A549 treated with GW870086 at 1 μM for 4 hours (cell line): ENCODE measurements around the gene ALOX15B. TPM values are rescaled to one million over a fixed set of nuclear protein-coding genes. Genes with fewer than 3 reads are reported as not detected.

Experiments used
- total RNA-seq: library from RNA; stranded (reverse); fragments of 200-300 nt; extraction: Qiagen RNA extraction; gene quantifications from 5 replicates; pipeline ENCODE4 v1.2.3, GENCODE V29; 2022; ENCODE audit warnings: low read depth

ALOX15B gene, protein sequence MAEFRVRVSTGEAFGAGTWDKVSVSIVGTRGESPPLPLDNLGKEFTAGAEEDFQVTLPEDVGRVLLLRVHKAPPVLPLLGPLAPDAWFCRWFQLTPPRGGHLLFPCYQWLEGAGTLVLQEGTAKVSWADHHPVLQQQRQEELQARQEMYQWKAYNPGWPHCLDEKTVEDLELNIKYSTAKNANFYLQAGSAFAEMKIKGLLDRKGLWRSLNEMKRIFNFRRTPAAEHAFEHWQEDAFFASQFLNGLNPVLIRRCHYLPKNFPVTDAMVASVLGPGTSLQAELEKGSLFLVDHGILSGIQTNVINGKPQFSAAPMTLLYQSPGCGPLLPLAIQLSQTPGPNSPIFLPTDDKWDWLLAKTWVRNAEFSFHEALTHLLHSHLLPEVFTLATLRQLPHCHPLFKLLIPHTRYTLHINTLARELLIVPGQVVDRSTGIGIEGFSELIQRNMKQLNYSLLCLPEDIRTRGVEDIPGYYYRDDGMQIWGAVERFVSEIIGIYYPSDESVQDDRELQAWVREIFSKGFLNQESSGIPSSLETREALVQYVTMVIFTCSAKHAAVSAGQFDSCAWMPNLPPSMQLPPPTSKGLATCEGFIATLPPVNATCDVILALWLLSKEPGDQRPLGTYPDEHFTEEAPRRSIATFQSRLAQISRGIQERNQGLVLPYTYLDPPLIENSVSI
- total RNA-seq: 0.05 to 0.07 TPM in 2 of 5 replicates, not detected in the others

DNA sequence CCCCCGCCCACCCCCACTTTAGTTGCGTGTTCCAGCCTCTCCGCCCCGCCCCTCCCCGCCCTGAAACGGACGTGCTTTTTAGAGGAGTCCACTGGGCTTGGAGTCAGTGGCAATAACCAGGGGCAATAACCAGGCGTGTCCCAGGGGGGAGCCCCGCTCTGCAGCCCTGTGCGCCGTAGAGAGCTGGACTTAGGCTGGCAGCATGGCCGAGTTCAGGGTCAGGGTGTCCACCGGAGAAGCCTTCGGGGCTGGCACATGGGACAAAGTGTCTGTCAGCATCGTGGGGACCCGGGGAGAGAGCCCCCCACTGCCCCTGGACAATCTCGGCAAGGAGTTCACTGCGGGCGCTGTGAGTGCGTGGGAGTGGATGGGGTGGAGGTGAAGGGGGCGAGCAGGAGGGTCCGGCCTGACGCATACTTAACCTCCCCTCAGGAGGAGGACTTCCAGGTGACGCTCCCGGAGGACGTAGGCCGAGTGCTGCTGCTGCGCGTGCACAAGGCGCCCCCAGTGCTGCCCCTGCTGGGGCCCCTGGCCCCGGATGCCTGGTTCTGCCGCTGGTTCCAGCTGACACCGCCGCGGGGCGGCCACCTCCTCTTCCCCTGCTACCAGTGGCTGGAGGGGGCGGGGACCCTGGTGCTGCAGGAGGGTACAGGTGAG, at the start of gene ALOX15B:
Gene ALOX15B (plus strand): TSS at position 106 of the 657 bp plus-strand sequence. CDS start 97 bp downstream, at position 203.

DNA sequence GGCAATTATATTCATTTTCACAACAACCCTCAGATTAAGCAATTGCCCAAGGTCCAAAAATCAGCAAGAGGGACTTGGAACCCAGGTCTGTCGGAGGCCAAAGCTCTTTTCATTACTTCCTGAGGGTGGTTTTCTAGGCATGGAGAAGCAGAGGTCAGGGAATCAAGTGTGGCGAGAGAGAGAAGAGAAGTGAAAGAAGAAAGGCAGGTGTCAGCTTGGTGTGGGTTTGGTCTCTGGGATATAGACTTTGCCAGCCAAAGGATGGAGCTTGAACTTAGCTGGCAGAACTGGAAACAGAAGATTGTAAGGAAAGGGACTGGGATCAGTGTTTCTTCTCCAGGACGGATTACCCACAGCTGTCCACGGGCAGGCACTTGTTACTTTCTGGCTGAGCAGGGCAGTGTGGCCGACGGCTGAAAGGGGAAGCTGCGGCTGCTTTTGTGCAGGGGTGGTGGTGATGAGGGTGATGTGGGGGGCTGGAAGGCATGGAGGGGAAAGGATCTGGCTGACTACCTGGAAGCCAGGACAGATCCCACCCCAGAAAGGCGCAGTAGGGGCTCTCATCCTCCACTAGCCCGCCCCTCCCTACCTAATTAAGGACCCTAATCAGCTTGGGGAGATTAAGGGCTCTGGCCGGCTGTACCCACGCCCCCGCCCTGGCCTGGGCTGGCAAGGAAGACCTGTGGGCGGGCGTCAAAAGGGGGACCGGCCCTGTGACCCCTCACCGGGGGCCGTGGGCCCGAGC, 36.7 kb upstream of the ALOX15B start, which contains the start of gene GUCY2D:
Gene GUCY2D (plus strand): TSS at position 640 of the 745 bp plus-strand sequence. CDS start 433 bp downstream, outside the sequence.

DNA sequence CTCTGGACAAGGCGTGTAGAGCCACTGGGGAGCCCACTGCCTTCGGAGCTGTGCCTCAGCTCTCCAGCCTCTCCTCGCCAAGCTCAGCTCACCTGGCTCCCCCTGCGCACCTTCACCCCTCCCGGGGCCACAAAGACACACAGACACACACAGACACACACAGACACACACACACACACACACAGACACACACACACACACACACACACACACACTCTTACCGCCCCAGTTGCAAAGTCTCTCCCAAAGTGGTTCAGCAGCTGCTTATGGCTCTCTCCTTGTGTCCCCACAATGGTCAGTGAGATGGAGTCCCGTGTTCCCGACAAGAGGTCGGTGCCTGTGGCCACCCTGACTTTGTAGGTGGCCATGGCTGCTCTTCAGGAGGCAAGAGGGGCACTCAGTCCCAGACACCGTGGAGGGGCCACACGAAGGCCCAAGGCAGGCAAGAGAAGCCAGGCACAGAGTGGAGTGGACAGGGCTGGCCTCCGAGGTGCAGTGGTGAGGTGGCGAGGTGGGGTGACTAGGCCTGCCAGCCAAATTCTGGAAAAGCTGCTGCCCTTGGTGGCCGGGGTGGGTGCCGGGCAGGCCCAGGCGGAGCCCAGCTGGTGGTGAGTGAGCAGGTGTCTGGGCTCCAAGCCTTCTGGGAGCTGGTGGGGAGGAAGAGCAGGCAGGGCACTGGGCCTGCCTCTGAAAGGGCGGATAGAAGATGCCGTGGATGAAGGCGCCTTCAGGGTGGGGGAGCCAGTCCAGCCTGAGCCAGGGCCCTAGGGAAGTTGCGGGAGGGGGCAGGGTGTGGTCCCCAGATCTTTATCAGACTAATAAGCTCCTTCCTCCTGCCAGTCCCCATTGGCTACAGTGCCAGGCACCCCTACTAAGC, 48.5 kb downstream of the ALOX15B start, which contains the start of gene ALOX12B:
Gene ALOX12B (minus strand): TSS at position 642 of the 877 bp plus-strand sequence. CDS start 274 bp downstream, at position 368.

Other genes with a start within 250 kb of the ALOX15B start
- 9.9 to 17.7 TPM (median 12.8 TPM) in 5 replicates for gene KDM6B, start 204.8 kb upstream of the ALOX15B start, total RNA-seq
- 0.23 to 0.92 TPM (median 0.82 TPM) in 5 replicates for gene TMEM88, start 184.0 kb upstream of the ALOX15B start, total RNA-seq
- 210 to 251 TPM (median 223 TPM) in 5 replicates for gene NAA38, start 181.5 kb upstream of the ALOX15B start, total RNA-seq
- gene CYB5D1, start 181.1 kb upstream of the ALOX15B start, total RNA-seq: 19.1 to 21.6 TPM (median 19.8 TPM) in 5 replicates
- 52.0 to 66.7 TPM (median 61.6 TPM) in 5 replicates for gene CHD3, start 150.3 kb upstream of the ALOX15B start, total RNA-seq
- gene RNF227, start 122.8 kb upstream of the ALOX15B start, total RNA-seq: 1.0 to 1.7 TPM (median 1.1 TPM) in 5 replicates
- 1.7 to 2.9 TPM (median 2.0 TPM) in 5 replicates for gene KCNAB3, start 109.2 kb upstream of the ALOX15B start, total RNA-seq
- 298 to 338 TPM (median 306 TPM) in 5 replicates for gene TRAPPC1, start 107.1 kb upstream of the ALOX15B start, total RNA-seq
- 32.2 to 41.3 TPM (median 38.3 TPM) in 5 replicates for gene CNTROB, start 106.9 kb upstream of the ALOX15B start, total RNA-seq
- gene GUCY2D, start 36.4 kb upstream of the ALOX15B start, total RNA-seq: 0.24 to 0.34 TPM in 2 of 5 replicates, not detected in the others
- 1.3 to 1.8 TPM (median 1.6 TPM) in 5 replicates for gene ALOX12B, start 48.7 kb downstream of the ALOX15B start, total RNA-seq
- gene ALOXE3, start 79.5 kb downstream of the ALOX15B start, total RNA-seq: 6.6 to 10.9 TPM (median 7.4 TPM) in 5 replicates
- 2.3 to 3.0 TPM (median 2.9 TPM) in 5 replicates for gene HES7, start 85.0 kb downstream of the ALOX15B start, total RNA-seq
- 22.7 to 29.3 TPM (median 25.0 TPM) in 5 replicates for gene PER1, start 113.3 kb downstream of the ALOX15B start, total RNA-seq
- 21.3 to 31.2 TPM (median 26.8 TPM) in 5 replicates for gene VAMP2, start 123.9 kb downstream of the ALOX15B start, total RNA-seq
- 17.5 to 22.1 TPM (median 20.1 TPM) in 5 replicates for gene TMEM107, start 137.3 kb downstream of the ALOX15B start, total RNA-seq
- 5.6 to 8.8 TPM (median 7.6 TPM) in 5 replicates for gene BORCS6, start 151.1 kb downstream of the ALOX15B start, total RNA-seq
- 139 to 152 TPM (median 146 TPM) in 5 replicates for gene AURKB, start 171.5 kb downstream of the ALOX15B start, total RNA-seq
- gene CTC1, start 209.0 kb downstream of the ALOX15B start, total RNA-seq: 11.5 to 18.6 TPM (median 15.1 TPM) in 5 replicates
- 41.2 to 50.2 TPM (median 48.6 TPM) in 5 replicates for gene PFAS, start 210.2 kb downstream of the ALOX15B start, total RNA-seq
- 39.8 to 50.9 TPM (median 44.1 TPM) in 5 replicates for gene RANGRF, start 249.6 kb downstream of the ALOX15B start, total RNA-seq